Transverse colon (tissue), 4 donors: ENCODE data around the gene PCNX2.

Experiments used
- EP300 ChIP-seq: sonication (generic); formaldehyde crosslinking; IDR thresholded peaks from one replicate; pipeline ENCODE4 v1.6.1; 2017; ENCODE audit warnings: antibody characterized with exemption, low read depth
- POLR2AphosphoS5 ChIP-seq, 3 donors: sonication (generic); formaldehyde crosslinking; IDR thresholded peaks; one replicate each; pipeline ENCODE4 v1.6.1; 2016; ENCODE audit warnings: antibody characterized with exemption in 3 of 3
- TF ChIP-seq, protein P1 (sequence below), 5 experiments: fragments of 200-600 bp in 3 of 5; fragments of 450-650 bp in 2 of 5; sonication (generic) in 3 of 5; IDR thresholded peaks; 1 replicate in 2 of 5; 2 replicates in 3 of 5; pipeline ENCODE4 v1.5.1; 2016 to 2017; ENCODE audit warnings: antibody characterized with exemption in 5 of 5, inconsistent platforms in 3 of 5, mild to moderate bottlenecking in 2 of 5, moderate library complexity in 1 of 5

DNA sequence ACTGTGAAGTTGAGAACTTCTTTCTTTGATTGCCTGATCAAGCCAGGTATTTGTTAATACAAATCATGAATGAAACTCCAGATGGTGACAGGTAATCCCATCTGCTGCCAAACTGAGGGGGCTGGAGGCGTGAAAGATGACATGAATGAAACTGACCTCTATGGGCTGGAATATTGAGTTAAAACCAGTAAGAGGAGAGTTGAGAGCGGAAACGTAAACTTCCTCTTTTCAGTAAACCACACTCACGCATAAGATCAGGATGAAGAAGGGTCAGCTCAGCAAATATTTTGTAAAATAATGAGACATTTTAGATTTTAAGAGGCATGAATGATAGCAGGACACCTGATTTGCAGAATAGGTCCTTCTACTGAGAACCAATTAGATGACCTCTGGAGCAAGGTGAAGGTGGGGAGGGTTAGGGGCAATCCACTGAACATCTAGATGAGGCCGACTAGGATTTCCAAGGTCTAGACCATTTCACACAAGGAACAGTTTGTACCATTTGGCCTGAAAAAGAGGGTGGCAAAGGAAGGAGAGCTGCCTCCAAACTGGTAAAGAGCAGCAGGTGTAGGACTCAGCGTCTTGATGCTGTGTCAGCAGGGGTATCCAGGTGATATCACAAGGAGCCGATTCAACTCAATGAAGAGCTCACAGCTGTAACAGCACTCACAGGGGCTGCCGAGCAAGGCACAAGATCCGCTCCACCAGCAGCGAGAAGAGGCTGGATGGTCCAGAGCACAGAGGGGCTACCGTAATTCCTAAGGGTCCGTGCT is 212.6 kb downstream of the PCNX2 start:
- TF ChIP-seq, protein P1, sequence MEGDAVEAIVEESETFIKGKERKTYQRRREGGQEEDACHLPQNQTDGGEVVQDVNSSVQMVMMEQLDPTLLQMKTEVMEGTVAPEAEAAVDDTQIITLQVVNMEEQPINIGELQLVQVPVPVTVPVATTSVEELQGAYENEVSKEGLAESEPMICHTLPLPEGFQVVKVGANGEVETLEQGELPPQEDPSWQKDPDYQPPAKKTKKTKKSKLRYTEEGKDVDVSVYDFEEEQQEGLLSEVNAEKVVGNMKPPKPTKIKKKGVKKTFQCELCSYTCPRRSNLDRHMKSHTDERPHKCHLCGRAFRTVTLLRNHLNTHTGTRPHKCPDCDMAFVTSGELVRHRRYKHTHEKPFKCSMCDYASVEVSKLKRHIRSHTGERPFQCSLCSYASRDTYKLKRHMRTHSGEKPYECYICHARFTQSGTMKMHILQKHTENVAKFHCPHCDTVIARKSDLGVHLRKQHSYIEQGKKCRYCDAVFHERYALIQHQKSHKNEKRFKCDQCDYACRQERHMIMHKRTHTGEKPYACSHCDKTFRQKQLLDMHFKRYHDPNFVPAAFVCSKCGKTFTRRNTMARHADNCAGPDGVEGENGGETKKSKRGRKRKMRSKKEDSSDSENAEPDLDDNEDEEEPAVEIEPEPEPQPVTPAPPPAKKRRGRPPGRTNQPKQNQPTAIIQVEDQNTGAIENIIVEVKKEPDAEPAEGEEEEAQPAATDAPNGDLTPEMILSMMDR (IDR thresholded peaks at IDR 0.05), result no peak
- TF ChIP-seq EP300, result no peak
- TF ChIP-seq POLR2AphosphoS5 (IDR thresholded peaks at IDR 0.05), result no peak
